GM21367 (cell line): ENCODE measurements around the gene FBXO17.
"Not testable (repeated sequence)": the region's sequence is repeated elsewhere in the genome, so short reads cannot be mapped to it uniquely, and the experiment has no call there.

Source experiments
- ATAC-seq: cut with Tn5 transposase; IDR thresholded peaks from one replicate; pipeline ENCODE4 v1.9.1; 2021; ENCODE audit not compliant: unreplicated experiment

The FBXO17 gene

DNA sequence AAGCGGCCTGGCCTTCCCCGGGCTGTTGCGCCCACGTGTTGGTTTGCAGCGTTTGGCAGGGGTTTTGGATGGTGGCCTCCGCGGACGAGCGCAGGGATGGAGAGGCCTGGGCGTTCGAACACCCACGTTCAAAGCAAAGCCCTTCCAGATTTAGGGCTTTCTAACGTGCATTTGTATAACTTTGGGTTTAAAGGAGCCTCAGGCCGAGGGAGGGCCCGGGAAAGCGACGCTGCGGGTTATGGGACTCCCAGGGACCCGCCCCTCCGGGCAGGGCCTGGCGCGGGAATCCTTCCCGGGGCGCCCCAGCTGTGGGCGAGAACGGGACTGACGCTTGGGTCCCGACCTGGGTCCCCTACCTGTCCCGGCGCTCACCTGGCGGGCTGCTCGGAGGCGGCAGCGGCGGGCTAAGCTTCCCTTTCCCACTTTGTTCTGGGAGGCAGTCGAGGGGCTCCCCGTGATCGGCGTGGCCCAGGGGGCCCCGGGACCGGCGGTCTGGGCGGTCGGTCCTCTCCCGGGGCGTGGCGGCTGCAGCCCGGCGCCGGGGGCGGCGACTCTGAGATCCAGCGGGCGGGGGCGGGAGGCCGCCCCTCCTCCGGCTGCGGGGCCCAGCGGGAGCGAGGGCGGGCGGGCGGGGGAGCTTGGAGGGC, at the start of gene FBXO17:
Gene FBXO17, minus strand, starts transcription at position 529 of the 647 bp plus-strand sequence. CDS start 25,423 bp downstream, outside the sequence.
- no peak for ATAC-seq

GRCh38 chr19:39024875-39025641, 49.5 kb upstream of the FBXO17 start:
- no peak for ATAC-seq

GRCh38 chr19:39021063-39021462, 45.5 kb upstream of the FBXO17 start:
- no peak for ATAC-seq

GRCh38 chr19:39017646-39018045, 42.1 kb upstream of the FBXO17 start:
- no peak for ATAC-seq

GRCh38 chr19:39017026-39017425, 41.5 kb upstream of the FBXO17 start:
- ATAC-seq, result no peak

GRCh38 chr19:39014037-39014436, 38.5 kb upstream of the FBXO17 start:
- ATAC-seq, result no peak

DNA sequence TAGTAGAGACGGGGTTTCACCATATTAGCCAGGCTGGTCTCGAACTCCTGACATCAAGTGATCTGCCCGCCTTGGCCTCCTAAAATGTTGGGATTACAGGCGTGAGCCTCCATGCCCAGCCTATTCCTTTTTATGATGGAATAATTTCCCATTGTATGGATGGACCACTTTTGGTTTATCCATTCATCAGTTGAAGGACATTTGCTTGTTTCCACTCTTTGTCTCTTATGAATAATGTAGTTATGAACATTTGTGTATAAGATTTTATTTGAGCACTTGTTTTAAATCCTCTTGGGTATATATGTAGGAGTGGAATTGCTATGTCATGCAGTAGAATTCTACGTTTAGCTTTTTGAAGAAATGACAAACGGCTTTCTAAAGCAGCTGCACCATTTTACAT, 33.5 kb upstream of the FBXO17 start:
- no peak for ATAC-seq

DNA sequence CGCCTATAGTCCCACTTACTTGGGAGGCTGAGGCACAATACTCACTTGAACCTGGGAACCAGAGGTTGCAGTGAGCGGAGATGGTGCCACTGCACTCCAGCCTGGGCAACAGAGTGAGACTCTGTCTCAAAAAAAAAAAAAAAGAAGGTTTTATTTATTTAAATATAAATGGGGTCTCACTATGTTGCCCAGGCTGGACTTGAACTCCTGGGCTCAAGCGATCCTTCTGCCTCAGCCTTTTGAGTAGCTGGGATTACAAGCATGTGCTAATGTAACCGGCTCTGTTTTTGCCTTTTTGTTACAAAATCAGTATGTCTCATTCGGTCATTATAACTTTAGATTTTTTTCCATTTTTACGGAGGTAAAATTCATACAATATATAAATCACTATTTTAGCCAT, 32.6 kb upstream of the FBXO17 start:
- no peak for ATAC-seq

GRCh38 chr19:39007096-39007495, 31.6 kb upstream of the FBXO17 start:
- ATAC-seq, result no peak

DNA sequence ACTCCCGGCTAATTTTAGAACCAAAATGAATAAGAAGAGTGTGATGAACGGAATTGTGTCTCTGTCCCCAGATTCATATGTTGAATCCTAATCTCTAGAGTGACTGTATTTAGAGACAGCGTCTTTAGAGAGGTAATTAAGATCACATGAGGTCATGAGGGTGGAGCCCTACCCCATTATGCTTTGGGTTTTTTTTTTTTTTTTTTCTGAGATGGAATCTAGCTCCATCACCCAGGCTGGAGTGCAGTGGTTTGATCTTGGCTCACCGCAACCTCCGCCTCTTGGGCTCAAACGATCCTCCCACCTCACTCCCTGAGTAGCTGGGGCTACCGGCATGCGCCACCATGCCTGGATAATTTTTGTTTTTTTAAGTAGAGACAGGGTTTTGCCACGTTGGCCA, 28.9 kb upstream of the FBXO17 start:
- ATAC-seq, result no peak

DNA sequence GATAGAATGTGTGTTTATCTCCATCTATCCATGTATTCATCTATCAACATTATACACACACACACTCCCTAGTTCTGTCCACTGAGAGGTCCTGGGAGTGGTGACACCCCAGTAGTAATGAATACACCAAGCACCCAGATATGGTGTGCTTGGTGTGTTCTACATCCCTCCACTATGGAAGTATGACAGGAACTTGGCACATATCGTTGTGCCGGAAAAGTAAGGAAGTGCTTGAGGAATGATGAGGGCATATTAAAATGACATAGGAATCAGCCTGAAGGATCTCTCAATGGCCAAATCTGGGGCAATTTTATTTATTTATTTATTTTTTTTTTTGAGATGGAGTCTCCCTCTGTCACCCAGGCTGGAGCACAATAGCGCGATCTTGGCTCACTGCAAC, 28.3 kb upstream of the FBXO17 start:
- ATAC-seq, result no peak

GRCh38 chr19:39003188-39003587, 27.6 kb upstream of the FBXO17 start:
- ATAC-seq, result no peak

DNA sequence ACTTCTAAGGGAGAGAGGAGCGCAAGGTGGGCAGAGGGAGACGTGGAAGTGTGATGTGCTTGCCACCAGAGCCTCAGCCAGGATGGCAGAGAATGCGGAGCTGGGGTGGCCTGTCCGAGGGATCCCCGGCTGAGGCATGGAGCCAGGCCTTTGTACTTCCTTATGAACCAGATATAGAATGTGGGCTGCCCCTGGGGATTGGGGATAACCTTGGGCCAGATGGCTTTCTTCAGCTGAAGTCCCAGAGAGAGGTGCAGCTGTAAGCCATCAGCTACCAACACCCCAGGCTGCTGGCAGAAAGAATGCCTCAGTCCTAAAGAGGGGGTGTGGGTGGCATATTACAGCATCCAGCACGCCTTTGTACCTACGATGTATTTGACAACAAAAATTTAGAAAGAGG, 25.5 kb upstream of the FBXO17 start:
- ATAC-seq, result no peak

DNA sequence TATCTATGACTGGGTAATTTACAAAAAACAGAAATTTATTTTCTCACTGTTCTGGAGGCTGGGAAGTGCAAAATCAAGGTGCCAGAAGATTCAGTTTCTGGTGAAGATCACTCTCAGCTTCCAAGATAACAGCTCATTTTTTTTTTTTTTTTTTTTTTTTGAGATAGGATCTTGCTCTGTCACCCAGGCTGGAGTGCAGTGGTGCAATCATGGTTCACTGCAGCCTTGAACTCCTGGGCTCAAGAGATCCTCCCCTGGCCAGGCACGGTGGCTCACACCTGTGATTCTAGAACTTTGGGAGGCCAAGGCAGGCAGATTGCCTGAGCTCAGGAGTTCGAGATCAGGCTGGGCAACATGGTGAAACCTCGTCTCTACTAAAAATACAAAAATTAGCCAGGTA, 22.0 kb upstream of the FBXO17 start:
- ATAC-seq, result not testable (repeated sequence)

DNA sequence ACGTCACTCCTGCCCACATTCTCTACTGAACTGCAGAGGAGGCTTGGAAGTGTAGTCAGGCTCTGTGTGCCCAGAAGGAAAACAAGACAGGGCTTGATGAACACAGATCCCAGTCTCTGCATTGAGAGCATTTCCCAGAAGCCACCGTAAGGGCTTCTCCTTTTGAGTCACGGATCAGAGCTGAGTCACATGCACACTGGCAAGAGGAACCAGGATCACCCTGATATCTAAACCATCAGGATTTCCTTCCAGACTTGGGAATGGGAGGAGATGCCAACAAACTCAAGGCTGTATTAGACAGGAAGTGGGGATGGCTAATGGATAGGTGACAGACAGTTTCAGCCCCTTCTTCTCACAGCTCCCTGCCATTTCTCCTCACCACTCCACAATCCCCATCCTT, 17.7 kb upstream of the FBXO17 start:
- ATAC-seq, result no peak

DNA sequence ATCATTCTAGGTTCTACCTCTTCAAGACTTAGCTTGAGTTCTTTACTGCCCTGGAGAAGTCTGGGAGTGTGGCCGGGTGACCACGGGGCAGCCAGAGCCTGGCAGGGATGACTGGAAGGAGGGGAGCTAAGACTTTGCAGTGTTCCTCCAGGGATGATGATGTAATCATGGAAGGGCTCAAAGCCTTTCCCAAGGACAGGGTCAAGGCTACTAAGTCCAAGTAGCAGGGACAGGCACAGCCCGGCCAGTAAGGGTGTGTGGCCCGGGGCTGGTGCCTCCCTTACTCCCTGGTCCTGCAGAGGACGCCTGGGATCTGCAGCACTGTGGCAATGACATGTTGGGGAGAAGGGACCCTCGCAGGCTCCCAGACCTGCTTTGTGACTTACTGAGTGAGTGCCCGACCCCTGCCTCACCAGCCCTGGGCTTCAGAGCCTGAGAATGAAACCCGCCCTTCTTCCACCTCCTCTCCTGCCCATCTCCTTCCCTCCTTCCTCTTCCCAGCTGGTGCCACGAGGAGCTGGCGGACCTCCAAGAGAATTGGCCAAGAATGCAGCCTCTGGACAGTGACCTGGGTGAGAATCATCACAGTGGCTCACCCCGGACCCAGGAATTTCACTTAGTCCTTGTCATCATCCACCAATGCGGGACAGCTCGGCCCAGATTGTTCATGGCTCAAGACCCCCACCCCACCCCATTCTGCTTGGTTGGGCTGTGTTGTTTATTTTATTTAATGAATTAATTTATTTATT, 15.6 kb upstream of the FBXO17 start:
- no peak for ATAC-seq

- ATAC-seq, result not testable (repeated sequence)
Measured at GRCh38 chr19:38989614-38990013, 14.1 kb upstream of the FBXO17 start.

DNA sequence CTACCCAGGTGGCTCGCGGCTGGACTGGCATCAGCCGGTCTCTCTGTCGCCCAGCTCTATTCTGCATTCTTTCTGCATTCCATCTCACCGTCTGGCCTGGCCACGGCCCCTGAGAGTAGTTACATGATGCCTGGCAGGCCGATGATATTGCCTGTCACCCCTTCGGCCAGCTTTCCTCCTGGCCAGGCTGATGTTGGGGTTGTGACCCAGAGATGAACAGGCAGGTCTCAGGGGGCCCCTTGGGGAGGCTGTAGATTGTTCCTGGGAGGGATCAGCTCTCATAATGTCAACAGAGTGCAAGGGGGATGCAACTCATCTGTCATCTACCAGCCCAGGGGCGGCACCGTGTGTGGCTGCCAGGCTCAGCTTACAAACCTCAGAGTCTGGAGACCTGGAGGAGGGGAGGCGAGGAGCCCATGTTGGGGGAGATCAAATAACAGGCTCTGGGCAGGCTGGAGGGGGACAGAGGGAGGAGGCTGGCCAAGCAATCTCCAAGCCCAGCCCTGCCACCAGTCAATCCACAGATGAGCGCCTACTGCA, 13.6 kb upstream of the FBXO17 start:
- no peak for ATAC-seq

DNA sequence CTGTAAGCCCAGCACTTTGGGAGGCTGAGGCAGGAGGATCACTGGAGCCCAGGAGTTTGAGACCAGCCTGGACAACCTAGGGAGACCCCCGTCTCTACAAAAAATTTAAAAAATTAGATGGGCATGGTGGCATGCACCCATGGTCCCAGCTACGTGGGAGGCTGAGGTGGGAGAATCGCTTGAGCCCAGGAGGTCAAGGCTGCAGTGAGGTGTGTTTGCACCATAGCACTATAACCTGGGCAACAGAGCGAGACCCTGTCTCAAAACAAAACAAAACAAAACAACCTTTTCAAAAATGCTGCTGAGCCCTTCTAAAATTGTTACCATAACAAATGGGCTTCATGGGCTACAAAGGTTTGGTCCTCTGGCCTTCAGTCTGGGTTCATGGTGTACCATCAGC, 13.1 kb upstream of the FBXO17 start:
- ATAC-seq, result not testable (repeated sequence)

DNA sequence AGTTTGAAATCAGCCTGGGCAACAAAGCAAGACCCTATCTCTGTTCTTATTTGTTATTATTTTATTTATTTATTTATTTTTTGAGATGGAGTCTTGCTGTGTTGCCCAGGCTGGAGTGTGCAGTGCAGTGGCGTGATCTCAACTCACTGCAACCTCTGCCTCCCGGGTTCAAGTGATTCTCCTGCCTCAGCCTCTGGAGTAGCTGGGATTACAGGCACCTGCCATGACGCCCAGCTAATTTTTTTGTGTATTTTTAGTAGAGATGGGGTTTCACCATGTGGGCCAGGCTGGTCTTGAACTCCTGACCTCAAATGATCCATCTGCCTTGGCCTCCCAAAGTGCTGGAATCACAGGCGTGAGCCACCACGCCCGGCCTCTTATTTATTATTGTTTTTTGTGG, 12.2 kb upstream of the FBXO17 start:
- ATAC-seq, result not testable (repeated sequence)

GRCh38 chr19:38985262-38985661, 9.7 kb upstream of the FBXO17 start:
- no peak for ATAC-seq
